Measurements from ENCODE around the gene UTF1. TPM values are rescaled to one million over a fixed set of nuclear protein-coding genes. Genes with fewer than 3 reads are reported as not detected.

UTF1 gene
- total RNA-seq, 2 experiments from 2014 or later: not detected

- CTCF ChIA-PET: no interaction called here
- Mint-ChIP-seq H3K27me3 (peaks cover 2% of the 10 kb centered on the region), H3K9me3 (no peaks in the 10 kb centered on the region), H3K36me3 (ENCODE audit: low read depth) (no peaks in the 10 kb centered on the region), H3K27ac (no peak overlapping the region), H3K4me3 (no peak overlapping the region), H3K4me1 (ENCODE audit: low read depth) (peaks cover 32% of the 10 kb centered on the region)
- POLR2A ChIA-PET: interaction anchor here (0.5 kb wide), 1 partner anchor 28 kb away, joined by 3 read pairs; no protein-coding TSS in a partner anchor
- no peak for TF ChIP-seq CTCF (IDR thresholded peaks at IDR 0.05)
- DNase-seq (no peak), ATAC-seq (no peak)
- intact Hi-C loops (cut with micrococcal nuclease): no loop called here
Measured at GRCh38 chr10:133255323-133255722, 25.3 kb downstream of the UTF1 start.

- Mint-ChIP-seq H3K27me3 (peaks cover 2% of the 10 kb centered on the region), H3K4me1 (ENCODE audit: low read depth) (peaks cover 46% of the 10 kb centered on the region), H3K36me3 (ENCODE audit: low read depth) (peaks cover 2% of the 10 kb centered on the region), H3K9me3 (no peaks in the 10 kb centered on the region), H3K4me3 (peak overlapping the region; percentile 61), H3K27ac (peak overlapping the region; percentile 86)
- peak; percentile 6 for ATAC-seq
- ChIA-PET CTCF (interaction anchor here (0.8 to 3.5 kb wide), 7 partner anchors 18 to 114 kb away, joined by 3 to 28 read pairs (median 4); partner anchors contain the start of gene ADAM8), POLR2A (interaction anchor here (0.8 to 3.8 kb wide), 6 partner anchors 10 to 50 kb away, joined by 3 to 32 read pairs (median 4); partner anchors contain the start of gene ADAM8)
- DNase-seq: peak; percentile 44
- intact Hi-C loops (cut with micrococcal nuclease): no loop called here
- TF ChIP-seq CTCF (IDR thresholded peaks at IDR 0.05): peak; percentile 27
Measured at GRCh38 chr10:133257489-133258065, 27.6 kb downstream of the UTF1 start.

GRCh38 chr10:133258066-133258817, 28.2 kb downstream of the UTF1 start:
- H3K27ac Mint-ChIP-seq: peak overlapping the region; percentile 86
- no peaks in the 10 kb centered on the region for H3K9me3 Mint-ChIP-seq
- H3K27me3 Mint-ChIP-seq: peaks cover 2% of the 10 kb centered on the region
- TF ChIP-seq CTCF (IDR thresholded peaks at IDR 0.05): no peak
- peaks cover 6% of the 10 kb centered on the region for H3K36me3 Mint-ChIP-seq (ENCODE audit: low read depth)
- POLR2A ChIA-PET: interaction anchor here (0.8 to 3.8 kb wide), 6 partner anchors 11 to 77 kb away, joined by 3 to 32 read pairs (median 4); partner anchors contain the start of gene ADAM8
- CTCF ChIA-PET: interaction anchor here (0.8 to 3.5 kb wide), 6 partner anchors 17 to 115 kb away, joined by 3 to 28 read pairs (median 5); partner anchors contain the start of gene ADAM8
- H3K4me3 Mint-ChIP-seq: peak overlapping the region; percentile 61
- DNase-seq (peak; percentile 69), ATAC-seq (peak; percentile 9)
- H3K4me1 Mint-ChIP-seq (ENCODE audit: low read depth): peaks cover 53% of the 10 kb centered on the region
- intact Hi-C loops (cut with micrococcal nuclease): no loop called here

- peak; percentile 96 for DNase-seq
- ATAC-seq: peak; percentile 47
- H3K4me1 Mint-ChIP-seq (ENCODE audit: low read depth): peaks cover 55% of the 10 kb centered on the region
- TF ChIP-seq CTCF (IDR thresholded peaks at IDR 0.05): no peak
- H3K27me3 Mint-ChIP-seq: peaks cover 2% of the 10 kb centered on the region
- CTCF ChIA-PET: interaction anchor here (2.0 to 3.5 kb wide), 2 partner anchors 16 to 116 kb away, joined by 7 to 28 read pairs; partner anchors contain the start of gene ADAM8
- intact Hi-C loops (cut with micrococcal nuclease): no loop called here
- POLR2A ChIA-PET: interaction anchor here (0.8 to 3.8 kb wide), 6 partner anchors 13 to 134 kb away, joined by 3 to 32 read pairs (median 4); partner anchors contain the start of gene ADAM8
- H3K4me3 Mint-ChIP-seq: peak overlapping the region; percentile 45
- peak overlapping the region; percentile 82 for H3K27ac Mint-ChIP-seq
- peaks cover 9% of the 10 kb centered on the region for H3K36me3 Mint-ChIP-seq (ENCODE audit: low read depth)
- H3K9me3 Mint-ChIP-seq: no peaks in the 10 kb centered on the region
Measured at GRCh38 chr10:133258818-133259601, 29.0 kb downstream of the UTF1 start.

Data from activated CD8-positive, alpha-beta T cell treated with anti-CD3 and anti-CD28 coated beads for 36 hours (primary cell).